ENCODE data around the gene PRDM1.

DNA sequence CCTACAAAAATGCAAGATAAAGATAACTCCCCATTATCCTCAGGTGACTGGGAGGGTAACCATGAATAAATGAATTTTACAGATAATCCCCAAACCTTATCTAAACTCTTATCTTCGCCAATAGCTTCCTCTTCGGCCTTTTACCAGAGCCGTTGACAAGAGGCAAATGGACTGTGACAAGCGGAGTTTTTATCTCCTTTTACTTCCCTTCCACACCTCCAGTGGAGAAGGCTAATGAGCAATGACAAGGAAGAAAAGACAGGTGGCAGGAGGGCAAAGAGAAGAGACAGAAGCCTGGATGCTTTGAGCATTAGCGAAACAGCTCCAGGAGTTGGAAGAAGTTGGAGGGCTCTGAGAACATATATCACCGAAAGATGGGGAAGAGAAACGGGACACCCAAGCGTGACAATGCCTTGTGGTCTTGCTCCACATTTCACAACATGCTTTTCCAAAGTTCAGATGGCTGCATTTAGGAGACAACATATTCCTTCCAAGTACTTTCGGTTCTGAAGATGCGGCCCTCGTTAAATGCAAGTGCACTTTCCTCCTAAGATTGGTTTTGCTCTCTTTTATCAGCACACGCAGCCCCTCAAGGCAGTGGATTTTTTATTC, 69.2 kb downstream of the PRDM1 start:
- TF ChIP-seq, protein P1, sequence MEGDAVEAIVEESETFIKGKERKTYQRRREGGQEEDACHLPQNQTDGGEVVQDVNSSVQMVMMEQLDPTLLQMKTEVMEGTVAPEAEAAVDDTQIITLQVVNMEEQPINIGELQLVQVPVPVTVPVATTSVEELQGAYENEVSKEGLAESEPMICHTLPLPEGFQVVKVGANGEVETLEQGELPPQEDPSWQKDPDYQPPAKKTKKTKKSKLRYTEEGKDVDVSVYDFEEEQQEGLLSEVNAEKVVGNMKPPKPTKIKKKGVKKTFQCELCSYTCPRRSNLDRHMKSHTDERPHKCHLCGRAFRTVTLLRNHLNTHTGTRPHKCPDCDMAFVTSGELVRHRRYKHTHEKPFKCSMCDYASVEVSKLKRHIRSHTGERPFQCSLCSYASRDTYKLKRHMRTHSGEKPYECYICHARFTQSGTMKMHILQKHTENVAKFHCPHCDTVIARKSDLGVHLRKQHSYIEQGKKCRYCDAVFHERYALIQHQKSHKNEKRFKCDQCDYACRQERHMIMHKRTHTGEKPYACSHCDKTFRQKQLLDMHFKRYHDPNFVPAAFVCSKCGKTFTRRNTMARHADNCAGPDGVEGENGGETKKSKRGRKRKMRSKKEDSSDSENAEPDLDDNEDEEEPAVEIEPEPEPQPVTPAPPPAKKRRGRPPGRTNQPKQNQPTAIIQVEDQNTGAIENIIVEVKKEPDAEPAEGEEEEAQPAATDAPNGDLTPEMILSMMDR (conservative IDR thresholded peaks at IDR 0.05 in 1 of 2, IDR thresholded peaks at IDR 0.05 in 1 of 2; ENCODE audit: extremely low read depth in 1 of 2, insufficient read depth in 1 of 2, low read depth in 1 of 2, low read length in 2 of 2): no peak
- TF ChIP-seq EZH2 (IDR thresholded peaks at IDR 0.05; ENCODE audit: borderline replicate concordance, low read length): no peak

Data from mammary epithelial cell (primary cell).